GM19099 (cell line): Measurements from ENCODE around the gene GPRC5A.

Experiments
- POLR2A ChIP-seq: IDR thresholded peaks from 3 replicates; pipeline ENCODE4 v1.6.1; 2011; ENCODE audit warnings: low read depth; ENCODE audit not compliant: insufficient read length; ENCODE audit errors: extremely low read depth

GPRC5A gene

DNA sequence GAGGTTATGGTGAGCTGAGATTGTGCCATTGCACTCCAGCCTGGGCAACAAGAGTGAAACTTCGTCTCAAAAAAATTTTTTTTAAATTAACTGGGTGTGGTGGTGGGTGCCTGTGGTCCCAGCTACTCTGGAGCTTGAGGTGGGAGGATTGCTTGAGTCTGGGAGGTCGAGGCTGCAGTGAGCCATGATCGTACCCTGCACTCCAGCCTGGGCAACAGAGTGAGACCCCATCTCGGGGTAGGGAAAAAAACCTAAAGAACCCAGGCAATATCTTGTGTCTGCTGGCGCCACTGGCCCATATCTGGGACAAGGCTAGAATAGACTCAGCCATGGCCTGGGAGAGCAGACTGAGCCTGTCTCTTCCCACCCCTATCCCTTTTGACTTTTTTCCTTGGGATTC lies 9.1 kb upstream of the GPRC5A start:
- TF ChIP-seq POLR2A, result no peak

DNA sequence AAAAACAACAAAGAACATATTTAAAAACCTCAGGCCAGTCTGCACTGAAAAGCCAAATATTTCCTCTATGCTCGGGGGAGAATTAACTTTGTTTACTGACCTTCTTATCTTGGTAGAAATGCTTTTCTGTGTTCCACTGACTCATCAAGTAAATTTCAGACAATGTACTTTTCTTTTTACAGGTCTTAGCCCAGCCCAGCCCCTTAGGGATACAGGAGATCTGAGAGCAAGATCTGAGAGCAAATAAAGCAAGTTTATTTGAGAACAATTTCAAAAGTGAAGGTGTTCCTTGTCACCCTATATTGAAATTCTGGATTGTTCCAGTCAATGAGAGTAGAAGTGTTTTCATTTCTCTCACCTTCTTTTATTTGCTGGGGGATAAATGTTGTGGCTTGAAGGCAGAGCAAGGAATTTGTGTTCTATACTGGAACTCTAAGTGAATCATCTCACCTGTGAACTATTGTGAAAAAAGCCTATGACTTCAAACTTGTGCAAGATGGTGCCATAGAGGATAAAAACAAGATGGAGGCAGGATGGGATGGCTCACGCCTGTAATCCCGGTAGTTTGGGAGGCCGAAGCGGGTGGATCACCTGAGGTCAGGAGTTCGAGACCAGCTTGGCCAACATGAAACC lies 7.9 kb upstream of the GPRC5A start:
- no peak for TF ChIP-seq POLR2A

DNA sequence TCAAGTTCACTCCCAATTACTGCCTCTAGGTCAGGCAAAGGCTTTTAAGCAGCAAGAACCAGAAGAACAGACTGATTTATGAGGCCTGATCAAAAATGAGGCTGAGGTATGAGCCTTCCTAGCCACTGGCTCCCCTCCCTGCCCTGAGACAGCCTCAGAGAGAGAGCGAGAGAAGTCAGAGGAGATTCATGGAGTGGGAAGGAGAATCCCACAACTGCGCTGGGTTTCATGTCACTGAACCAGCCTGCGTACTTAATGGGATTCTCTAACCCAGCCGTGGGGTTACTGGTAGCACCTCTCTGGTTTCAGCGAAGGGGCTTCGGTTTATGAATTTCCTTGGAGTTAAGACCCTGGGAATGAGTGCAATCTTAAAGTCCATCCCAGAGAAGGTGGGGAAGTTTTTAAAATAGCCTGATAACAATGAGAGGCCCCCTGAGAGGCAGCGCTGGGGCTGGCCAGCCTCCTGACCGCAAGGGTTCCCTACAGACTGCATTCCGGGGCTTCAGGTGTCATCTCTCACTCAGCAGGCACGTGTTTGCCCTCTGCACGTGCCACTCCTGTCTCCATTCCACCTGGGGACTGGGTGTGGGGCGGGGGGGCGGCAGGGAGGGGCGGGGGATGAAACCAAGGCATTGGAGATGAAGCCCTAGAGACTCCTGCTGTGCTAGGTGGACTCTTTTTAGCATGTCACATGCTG lies 6.1 kb upstream of the GPRC5A start:
- TF ChIP-seq POLR2A, result no peak

GRCh38 chr12:12887471-12887870 lies 3.9 kb upstream of the GPRC5A start:
- TF ChIP-seq POLR2A, result no peak

DNA sequence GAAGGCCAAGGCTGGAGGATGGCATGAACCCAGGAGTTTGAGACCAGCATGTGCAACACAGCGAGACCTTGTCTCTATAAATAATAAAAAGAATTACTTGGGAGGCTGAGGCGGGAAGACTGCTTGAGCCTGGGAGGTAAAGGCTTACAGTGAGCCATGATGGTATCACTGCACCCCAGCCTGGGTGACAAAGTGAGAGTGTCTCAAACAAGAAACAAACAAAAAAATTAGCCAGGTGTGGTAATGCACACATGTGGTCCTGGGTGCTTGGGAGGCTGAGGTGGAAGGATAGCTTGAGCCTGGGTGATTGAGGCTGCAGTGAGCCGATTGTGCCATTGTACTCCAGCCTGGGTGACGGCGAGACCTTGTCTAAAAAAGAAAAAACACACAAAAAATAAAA lies 1.7 kb upstream of the GPRC5A start:
- no peak for TF ChIP-seq POLR2A

DNA sequence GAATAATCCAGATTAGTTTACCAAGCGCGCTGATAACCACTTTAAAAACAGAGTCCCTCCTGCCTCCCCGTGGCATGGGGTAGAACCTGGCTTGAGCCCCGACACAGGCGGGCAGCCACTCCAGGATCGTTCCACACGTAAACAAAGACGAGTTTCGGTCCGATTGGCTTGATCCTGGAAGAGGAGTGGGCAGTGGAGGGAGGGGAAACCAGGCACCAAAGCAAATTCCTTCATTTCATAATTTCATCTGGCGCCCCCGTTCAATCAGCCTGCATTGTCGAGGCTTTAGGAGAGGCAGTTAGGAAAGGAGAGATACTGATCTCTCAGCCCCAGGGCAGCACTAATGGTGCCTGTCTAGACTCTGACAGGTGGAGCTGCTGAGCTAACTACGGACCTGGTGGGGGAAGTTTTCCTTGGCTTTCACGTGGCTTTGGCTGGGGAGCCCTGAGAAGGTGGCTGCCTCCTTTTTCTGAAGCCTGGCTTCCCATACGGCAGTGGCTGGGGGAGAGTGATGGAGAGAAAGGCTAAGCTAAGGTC lies 751 bp upstream of the GPRC5A start:
- TF ChIP-seq POLR2A, result no peak

- TF ChIP-seq POLR2A, result no peak
Observed at GRCh38 chr12:12891881-12892355, 556 bp downstream of the GPRC5A start.

DNA sequence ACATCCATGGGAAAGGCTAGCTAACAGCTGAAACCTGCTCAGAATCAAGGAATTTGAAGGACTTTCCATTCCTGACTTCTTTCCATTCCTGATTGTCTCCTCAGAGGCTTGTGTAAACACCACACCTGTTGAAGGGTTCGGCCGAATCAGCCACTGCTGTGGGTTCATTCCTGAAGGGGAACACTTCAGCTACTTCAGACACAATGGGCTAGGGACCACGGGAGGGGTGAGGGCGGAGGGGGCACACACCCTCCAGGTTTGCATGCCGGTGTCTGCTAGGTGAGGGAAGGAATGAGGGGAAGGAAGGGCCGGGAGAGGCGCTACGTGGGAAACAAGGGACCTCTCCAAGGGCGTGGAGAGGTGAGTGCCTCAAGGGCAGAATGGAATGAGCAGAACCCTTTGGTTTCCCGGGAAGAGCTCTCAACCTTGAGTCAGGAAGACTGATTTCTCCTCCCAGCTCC lies 1.3 kb downstream of the GPRC5A start:
- no peak for TF ChIP-seq POLR2A

GRCh38 chr12:12893438-12893837 lies 2.1 kb downstream of the GPRC5A start:
- no peak for TF ChIP-seq POLR2A

DNA sequence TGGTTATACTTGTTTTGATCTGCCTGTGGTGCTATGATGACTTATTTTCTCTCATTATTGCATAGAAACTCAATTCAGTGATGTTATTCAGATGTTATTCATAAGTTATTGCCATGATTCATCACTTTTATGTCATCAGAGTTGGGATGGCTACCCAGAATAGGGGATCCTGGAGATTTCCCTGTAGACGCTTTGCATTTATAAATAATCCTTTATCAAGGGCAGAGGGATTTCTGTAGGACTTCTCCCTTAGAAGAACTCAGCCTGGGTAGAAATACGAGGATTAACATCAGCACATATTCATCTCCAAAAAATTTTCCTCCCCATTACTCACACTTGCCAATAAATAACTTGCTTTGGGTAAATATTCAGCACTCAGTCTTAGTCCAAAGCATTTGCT lies 4.9 kb downstream of the GPRC5A start:
- no peak for TF ChIP-seq POLR2A

GRCh38 chr12:12897302-12897701 lies 5.9 kb downstream of the GPRC5A start:
- TF ChIP-seq POLR2A, result no peak

DNA sequence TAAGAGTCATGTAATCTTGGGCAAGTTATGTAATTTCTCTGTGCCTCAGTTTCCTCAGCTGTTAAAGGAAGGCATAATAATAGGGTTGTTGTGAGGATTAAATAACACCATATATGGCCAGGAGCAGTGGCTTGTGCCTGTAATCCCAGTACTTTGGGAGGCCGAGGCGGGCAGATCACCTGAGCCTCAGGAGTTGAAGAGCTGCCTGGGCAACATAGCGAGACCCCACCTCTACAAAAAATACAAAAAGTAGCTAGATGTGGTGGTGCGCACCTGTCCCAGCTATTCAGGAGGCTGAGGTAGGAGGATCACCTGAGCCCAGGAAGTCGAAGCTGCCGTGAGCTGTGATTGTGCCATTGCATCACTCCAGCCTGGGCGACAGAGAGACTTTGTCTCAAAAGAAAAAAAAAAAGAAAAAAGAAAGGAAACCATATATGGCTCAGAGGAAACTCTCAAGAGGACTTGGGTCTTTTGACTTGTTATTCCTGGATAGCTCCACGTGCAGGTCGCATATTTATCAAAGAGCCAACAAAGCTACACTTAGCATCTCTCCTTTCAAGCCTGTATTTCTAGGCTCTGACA lies 6.9 kb downstream of the GPRC5A start:
- TF ChIP-seq POLR2A, result no peak

- no peak for TF ChIP-seq POLR2A
Observed at GRCh38 chr12:12898911-12899511, 7.6 kb downstream of the GPRC5A start.

DNA sequence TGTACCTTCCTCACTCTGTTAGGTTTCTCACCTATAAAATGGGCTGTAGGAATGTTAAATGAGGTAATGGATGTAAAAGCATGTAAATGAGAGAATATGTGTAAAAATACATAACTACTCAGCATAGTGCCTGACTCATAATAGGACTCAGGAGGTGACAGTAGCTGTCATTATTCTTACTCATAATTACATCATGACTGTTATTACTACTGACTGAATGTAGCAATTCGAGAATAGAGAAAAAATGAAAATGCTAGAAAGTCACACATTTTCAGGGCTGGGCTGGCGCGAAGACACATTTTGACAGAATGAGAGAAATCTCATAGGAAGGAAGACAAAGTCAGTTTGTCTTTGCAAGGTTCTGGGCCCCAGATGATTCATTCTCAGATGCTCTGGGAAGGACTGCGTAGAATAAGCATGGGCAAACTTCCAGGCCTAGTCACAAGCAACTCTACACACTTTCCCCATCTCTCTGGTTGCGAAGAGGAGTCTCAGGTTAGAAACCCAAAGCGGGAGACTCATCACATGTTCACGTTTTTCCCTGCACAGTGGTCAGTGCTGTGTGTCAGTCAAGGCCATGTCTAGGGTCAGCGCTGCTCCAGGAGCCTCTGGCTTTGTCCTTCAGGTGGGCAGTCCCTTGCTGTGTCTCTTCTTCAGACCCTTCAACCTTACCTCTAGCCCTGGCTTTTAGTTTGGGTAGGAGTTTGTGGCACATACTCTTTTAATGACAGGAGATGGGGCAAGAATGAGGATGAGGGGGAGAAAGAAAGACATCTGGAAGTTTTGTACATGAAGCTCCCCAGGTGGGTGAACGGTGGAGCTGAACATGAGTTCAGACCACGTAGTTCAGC lies 8.4 kb downstream of the GPRC5A start:
- TF ChIP-seq POLR2A, result no peak

GRCh38 chr12:12900786-12901157 lies 9.4 kb downstream of the GPRC5A start:
- no peak for TF ChIP-seq POLR2A

DNA sequence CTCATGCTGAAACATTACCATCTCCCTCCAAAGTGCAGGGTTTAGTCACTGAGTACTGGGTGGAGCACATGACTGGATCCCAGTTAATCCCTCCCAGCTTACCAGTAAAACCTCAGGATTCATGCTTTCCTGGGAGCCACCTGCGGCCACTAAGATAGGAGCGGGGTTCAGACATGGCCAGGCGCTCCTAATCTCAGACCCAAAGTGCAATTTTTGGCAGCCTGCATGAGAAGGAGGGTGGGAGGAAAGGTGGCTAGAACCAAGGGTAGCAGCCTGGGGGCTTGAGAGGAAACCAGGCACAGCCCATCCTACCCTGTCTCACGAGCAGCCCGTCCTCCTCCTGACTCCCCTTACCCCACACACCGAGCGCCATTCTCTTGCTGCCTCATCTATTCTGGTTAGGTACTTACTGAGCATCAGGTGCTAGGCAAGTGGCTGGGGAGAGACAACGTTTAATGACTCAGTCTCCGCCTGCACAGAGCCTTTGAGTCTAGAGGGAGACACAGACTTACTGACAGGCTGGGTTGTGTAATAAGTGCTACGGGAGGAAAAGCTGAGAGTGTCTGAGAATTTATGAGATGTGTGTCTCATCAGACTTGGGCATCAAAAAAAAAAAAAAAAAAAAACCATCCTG lies 9.9 kb downstream of the GPRC5A start:
- TF ChIP-seq POLR2A, result no peak
